SKM-1 treated with dmso at 0.1 percent for 144 hours (cell line): Measurements from ENCODE around the gene SAMD4B.
"Not testable (repeated sequence)": the region's sequence is repeated elsewhere in the genome, so short reads cannot be mapped to it uniquely, and the experiment has no call there.

Experiments
- DNase-seq: peaks from one replicate; lab custom pipeline; 2025; ENCODE audit not compliant: unreplicated experiment; lab: John Stamatoyannopoulos, UW

SAMD4B gene

GRCh38 chr19:39310558-39311311, 31.5 kb upstream of the SAMD4B start:
- DNase-seq: no peak

- DNase-seq: no peak
Measured at GRCh38 chr19:39314016-39314728, 28.0 kb upstream of the SAMD4B start.

- no peak for DNase-seq
Measured at GRCh38 chr19:39315933-39316332, 26.3 kb upstream of the SAMD4B start.

GRCh38 chr19:39316627-39317321, 25.4 kb upstream of the SAMD4B start:
- DNase-seq: no peak

GRCh38 chr19:39317476-39317875, 24.7 kb upstream of the SAMD4B start:
- no peak for DNase-seq

GRCh38 chr19:39318071-39318470, 24.1 kb upstream of the SAMD4B start:
- no peak for DNase-seq

GRCh38 chr19:39318690-39319089, 23.5 kb upstream of the SAMD4B start:
- DNase-seq: no peak

GRCh38 chr19:39319098-39319891, 22.9 kb upstream of the SAMD4B start:
- no peak for DNase-seq

- no peak for DNase-seq
Measured at GRCh38 chr19:39319892-39320248, 22.4 kb upstream of the SAMD4B start.

GRCh38 chr19:39321117-39321831, 20.9 kb upstream of the SAMD4B start:
- no peak for DNase-seq

GRCh38 chr19:39321832-39322176, 20.4 kb upstream of the SAMD4B start:
- DNase-seq: no peak

- no peak for DNase-seq
Measured at GRCh38 chr19:39324242-39324842, 17.9 kb upstream of the SAMD4B start.

- DNase-seq: no peak
Measured at GRCh38 chr19:39325778-39326665, 16.2 kb upstream of the SAMD4B start.

GRCh38 chr19:39327363-39328045, 14.7 kb upstream of the SAMD4B start:
- no peak for DNase-seq

GRCh38 chr19:39328046-39328705, 14.0 kb upstream of the SAMD4B start:
- peak; percentile 47 for DNase-seq

GRCh38 chr19:39329948-39330347, 12.3 kb upstream of the SAMD4B start:
- DNase-seq: no peak

- DNase-seq: no peak
Measured at GRCh38 chr19:39332293-39332692, 9.9 kb upstream of the SAMD4B start.

- not testable (repeated sequence) for DNase-seq
Measured at GRCh38 chr19:39332738-39333137, 9.5 kb upstream of the SAMD4B start.
